K562 (cell line): ENCODE data around the gene MEIS1. TPM values are rescaled to one million over a fixed set of nuclear protein-coding genes. Genes with fewer than 3 reads are reported as not detected.
A peak's percentile ranks its signal among the peaks of the same experiment; 100 is the strongest.

Experiments used
- ARID1B ChIP-seq: fragments of 450-650 bp; IDR thresholded peaks from 2 replicates; pipeline ENCODE4 v1.6.1; 2016; ENCODE audit warnings: antibody characterized with exemption, mild to moderate bottlenecking, inconsistent platforms
- C11orf30 ChIP-seq: fragments of 450-650 bp; IDR thresholded peaks from 2 replicates; pipeline ENCODE4 v1.6.1; 2016; ENCODE audit warnings: low read depth, mild to moderate bottlenecking
- SRF ChIP-seq, 2 experiments: fragments of 250-450, 450-650 bp in 1 of 2; sonication (Bioruptor Pico) in 1 of 2; sonication (generic) in 1 of 2; formaldehyde crosslinking; IDR thresholded peaks; 2 replicates each; pipeline versions ENCODE4 v1.5.0 to v1.5.1; 2020 to 2022; ENCODE audit warnings: mild to moderate bottlenecking in 1 of 2, missing genetic modification reagents in 1 of 2
- TBP ChIP-seq: optimal IDR thresholded peaks from 2 replicates; pipeline ENCODE3; 2011; ENCODE audit warnings: low read depth, low read length, improper control_type of control experiment
- ZNF133 ChIP-seq: fragments of 250-450 bp; sonication (Bioruptor Pico); IDR thresholded peaks from 2 replicates; pipeline ENCODE4 v1.4.0; 2020; ENCODE audit warnings: mild to moderate bottlenecking
- ZNF431 ChIP-seq: sonication (generic); formaldehyde crosslinking; IDR thresholded peaks from 2 replicates; pipeline ENCODE4 v1.8.0; 2022; ENCODE audit warnings: mild to moderate bottlenecking, missing genetic modification reagents
- polyA plus RNA-seq, 8 experiments: library from polyadenylated mRNA; depleted of rRNA in 4 of 8; stranded (reverse) in 5 of 8; unstranded in 3 of 8; fragments of >200 nt; fragmentation: Nextera tagmentation in 2 of 8; fragmentation: Illumina TruSeq in 1 of 8; extraction: Ambion mirVana in 2 of 8; extraction: Trizol in 1 of 8; gene quantifications; 2 replicates each; pipeline versions ENCODE4 v1.2.1 to v1.2.3, GENCODE V29; 2011 to 2014; ENCODE audit warnings: inconsistent platforms in 1 of 8, missing spikeins in 1 of 8
- total RNA-seq, 7 experiments: library from RNA; depleted of rRNA in 6 of 7; stranded (reverse); fragments of >200 nt in 6 of 7; fragmentation: Illumina TruSeq in 2 of 7; extraction: Trizol in 2 of 7; gene quantifications; 2 replicates each; pipeline versions ENCODE4 v1.2.1 to v1.2.3, GENCODE V29; 2011 to 2021; ENCODE audit warnings: low replicate concordance in 1 of 7
- TF ChIP-seq, protein P1 (sequence below), 2 experiments: fragments of 450-650 bp in 1 of 2; sonication (generic) in 1 of 2; formaldehyde crosslinking in 1 of 2; IDR thresholded peaks; 2 replicates each; pipeline versions ENCODE4 v1.7.1 to v1.9.0; 2016 to 2022; ENCODE audit warnings: inconsistent platforms in 1 of 2, mild to moderate bottlenecking in 1 of 2, missing genetic modification reagents in 1 of 2
- TF ChIP-seq, protein P2 (sequence below): fragments of 250-450 bp; sonication (Bioruptor Pico); IDR thresholded peaks from 2 replicates; pipeline ENCODE4 v1.8.0; 2021; ENCODE audit warnings: borderline replicate concordance, mild to moderate bottlenecking, moderate library complexity; ENCODE audit not compliant: poor library complexity, severe bottlenecking
- TF ChIP-seq, protein P3 (sequence below): sonication (generic); formaldehyde crosslinking; IDR thresholded peaks from 2 replicates; pipeline ENCODE4 v1.8.0; 2022; ENCODE audit warnings: mild to moderate bottlenecking, missing genetic modification reagents
- TF ChIP-seq, protein P4 (sequence below), 2 experiments: fragments of 450-650 bp in 1 of 2; sonication (generic) in 1 of 2; formaldehyde crosslinking; conservative IDR thresholded peaks; 2 replicates each; pipeline versions ENCODE4 v1.4.0 to v1.8.1; 2020 to 2022; ENCODE audit warnings: mild to moderate bottlenecking in 1 of 2, missing genetic modification reagents in 1 of 2

MEIS1 gene
- total and polyA plus RNA-seq, 9 of the 15 experiments (the other 6 are each of a cell fraction or from before 2014, with no cell fraction given): 2.3 to 9.0 (median 5.9) TPM

DNA sequence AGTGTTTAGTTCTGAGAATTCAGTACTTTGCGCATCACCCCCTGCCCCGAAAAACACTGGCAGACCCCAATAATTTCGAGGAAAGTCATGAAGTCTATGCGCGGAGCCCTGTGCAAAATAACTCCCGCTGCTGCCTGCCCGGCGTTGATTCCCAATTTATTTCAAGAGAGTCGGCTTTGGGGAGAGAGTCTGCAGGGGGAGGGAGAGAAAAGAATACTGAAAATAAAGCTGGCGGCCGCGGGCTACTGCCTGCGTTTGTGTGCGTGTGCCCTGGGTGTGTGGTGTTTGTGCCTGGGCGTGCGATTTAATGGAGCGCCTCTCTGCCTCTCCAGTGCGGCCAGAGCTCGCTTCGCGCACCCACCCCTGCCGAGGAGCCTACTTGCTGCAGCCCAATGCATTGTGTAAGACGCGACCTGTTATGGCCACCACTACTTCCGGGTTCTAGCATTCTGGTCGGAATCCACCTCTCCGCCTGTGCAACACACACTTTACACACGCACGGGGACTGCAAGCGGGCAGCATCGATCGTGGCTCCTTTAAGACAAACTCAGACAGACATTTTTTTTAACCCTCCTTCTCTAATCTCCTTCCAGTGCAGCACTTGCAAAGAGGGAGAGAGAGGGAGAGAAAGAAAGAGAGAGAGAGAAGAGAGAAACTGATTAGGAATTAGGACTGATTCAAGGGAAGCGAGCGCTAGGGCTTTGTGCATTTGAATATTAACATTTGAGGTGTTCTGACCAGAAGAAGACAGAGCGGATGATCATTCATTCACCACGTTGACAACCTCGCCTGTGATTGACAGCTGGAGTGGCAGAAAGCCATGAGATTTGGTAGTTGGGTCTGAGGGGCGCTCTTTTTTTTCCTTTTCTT is at the start of gene MEIS1 (continued):
- TF ChIP-seq, protein P1, sequence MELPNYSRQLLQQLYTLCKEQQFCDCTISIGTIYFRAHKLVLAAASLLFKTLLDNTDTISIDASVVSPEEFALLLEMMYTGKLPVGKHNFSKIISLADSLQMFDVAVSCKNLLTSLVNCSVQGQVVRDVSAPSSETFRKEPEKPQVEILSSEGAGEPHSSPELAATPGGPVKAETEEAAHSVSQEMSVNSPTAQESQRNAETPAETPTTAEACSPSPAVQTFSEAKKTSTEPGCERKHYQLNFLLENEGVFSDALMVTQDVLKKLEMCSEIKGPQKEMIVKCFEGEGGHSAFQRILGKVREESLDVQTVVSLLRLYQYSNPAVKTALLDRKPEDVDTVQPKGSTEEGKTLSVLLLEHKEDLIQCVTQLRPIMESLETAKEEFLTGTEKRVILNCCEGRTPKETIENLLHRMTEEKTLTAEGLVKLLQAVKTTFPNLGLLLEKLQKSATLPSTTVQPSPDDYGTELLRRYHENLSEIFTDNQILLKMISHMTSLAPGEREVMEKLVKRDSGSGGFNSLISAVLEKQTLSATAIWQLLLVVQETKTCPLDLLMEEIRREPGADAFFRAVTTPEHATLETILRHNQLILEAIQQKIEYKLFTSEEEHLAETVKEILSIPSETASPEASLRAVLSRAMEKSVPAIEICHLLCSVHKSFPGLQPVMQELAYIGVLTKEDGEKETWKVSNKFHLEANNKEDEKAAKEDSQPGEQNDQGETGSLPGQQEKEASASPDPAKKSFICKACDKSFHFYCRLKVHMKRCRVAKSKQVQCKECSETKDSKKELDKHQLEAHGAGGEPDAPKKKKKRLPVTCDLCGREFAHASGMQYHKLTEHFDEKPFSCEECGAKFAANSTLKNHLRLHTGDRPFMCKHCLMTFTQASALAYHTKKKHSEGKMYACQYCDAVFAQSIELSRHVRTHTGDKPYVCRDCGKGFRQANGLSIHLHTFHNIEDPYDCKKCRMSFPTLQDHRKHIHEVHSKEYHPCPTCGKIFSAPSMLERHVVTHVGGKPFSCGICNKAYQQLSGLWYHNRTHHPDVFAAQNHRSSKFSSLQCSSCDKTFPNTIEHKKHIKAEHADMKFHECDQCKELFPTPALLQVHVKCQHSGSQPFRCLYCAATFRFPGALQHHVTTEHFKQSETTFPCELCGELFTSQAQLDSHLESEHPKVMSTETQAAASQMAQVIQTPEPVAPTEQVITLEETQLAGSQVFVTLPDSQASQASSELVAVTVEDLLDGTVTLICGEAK (IDR thresholded peaks at IDR 0.05): 0 out of 2 replicates have a peak, but pooled peaks have one; percentile 34
- TF ChIP-seq, protein P1 (CRISPR knock-in tag; IDR thresholded peaks at IDR 0.05): no peak
- TF ChIP-seq ARID1B (peak; percentile 36; the same call in 1 of the 2 replicates), ZNF431 (CRISPR knock-in tag) (no peak), SRF (CRISPR knock-in tag; IDR thresholded peaks at IDR 0.05) (peak in 1 of 2 experiments; percentile 90; a peak in 2 of 4 replicates), TBP (peak; percentile 90), C11orf30 (peak; percentile 58; the same call in 1 of the 2 replicates), ZNF133 (CRISPR knock-in tag) (no peak)
- TF ChIP-seq, protein P2, sequence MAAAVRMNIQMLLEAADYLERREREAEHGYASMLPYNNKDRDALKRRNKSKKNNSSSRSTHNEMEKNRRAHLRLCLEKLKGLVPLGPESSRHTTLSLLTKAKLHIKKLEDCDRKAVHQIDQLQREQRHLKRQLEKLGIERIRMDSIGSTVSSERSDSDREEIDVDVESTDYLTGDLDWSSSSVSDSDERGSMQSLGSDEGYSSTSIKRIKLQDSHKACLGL (CRISPR knock-in tag): no peak
- TF ChIP-seq, protein P3, sequence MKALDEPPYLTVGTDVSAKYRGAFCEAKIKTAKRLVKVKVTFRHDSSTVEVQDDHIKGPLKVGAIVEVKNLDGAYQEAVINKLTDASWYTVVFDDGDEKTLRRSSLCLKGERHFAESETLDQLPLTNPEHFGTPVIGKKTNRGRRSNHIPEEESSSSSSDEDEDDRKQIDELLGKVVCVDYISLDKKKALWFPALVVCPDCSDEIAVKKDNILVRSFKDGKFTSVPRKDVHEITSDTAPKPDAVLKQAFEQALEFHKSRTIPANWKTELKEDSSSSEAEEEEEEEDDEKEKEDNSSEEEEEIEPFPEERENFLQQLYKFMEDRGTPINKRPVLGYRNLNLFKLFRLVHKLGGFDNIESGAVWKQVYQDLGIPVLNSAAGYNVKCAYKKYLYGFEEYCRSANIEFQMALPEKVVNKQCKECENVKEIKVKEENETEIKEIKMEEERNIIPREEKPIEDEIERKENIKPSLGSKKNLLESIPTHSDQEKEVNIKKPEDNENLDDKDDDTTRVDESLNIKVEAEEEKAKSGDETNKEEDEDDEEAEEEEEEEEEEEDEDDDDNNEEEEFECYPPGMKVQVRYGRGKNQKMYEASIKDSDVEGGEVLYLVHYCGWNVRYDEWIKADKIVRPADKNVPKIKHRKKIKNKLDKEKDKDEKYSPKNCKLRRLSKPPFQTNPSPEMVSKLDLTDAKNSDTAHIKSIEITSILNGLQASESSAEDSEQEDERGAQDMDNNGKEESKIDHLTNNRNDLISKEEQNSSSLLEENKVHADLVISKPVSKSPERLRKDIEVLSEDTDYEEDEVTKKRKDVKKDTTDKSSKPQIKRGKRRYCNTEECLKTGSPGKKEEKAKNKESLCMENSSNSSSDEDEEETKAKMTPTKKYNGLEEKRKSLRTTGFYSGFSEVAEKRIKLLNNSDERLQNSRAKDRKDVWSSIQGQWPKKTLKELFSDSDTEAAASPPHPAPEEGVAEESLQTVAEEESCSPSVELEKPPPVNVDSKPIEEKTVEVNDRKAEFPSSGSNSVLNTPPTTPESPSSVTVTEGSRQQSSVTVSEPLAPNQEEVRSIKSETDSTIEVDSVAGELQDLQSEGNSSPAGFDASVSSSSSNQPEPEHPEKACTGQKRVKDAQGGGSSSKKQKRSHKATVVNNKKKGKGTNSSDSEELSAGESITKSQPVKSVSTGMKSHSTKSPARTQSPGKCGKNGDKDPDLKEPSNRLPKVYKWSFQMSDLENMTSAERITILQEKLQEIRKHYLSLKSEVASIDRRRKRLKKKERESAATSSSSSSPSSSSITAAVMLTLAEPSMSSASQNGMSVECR (CRISPR knock-in tag): 0 out of 2 replicates have a peak, but pooled peaks have one; percentile 25
- TF ChIP-seq, protein P4, sequence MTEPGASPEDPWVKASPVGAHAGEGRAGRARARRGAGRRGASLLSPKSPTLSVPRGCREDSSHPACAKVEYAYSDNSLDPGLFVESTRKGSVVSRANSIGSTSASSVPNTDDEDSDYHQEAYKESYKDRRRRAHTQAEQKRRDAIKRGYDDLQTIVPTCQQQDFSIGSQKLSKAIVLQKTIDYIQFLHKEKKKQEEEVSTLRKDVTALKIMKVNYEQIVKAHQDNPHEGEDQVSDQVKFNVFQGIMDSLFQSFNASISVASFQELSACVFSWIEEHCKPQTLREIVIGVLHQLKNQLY (CRISPR knock-in tag; conservative IDR thresholded peaks at IDR 0.05): no peak
